ENCODE results near the gene ANXA2R. TPM values are rescaled to one million over a fixed set of nuclear protein-coding genes. Genes with fewer than 3 reads are reported as not detected.

ANXA2R gene
- total and polyA plus RNA-seq, 4 donors = 0.49 to 2.0 (median 0.71) TPM

- TF ChIP-seq CTCF (IDR thresholded peaks at IDR 0.05; ENCODE audit: low read depth, low read length, missing input control) (no peak), NR2F2 (IDR thresholded peaks at IDR 0.05) (no peak), JUND (IDR thresholded peaks at IDR 0.05) (no peak), YY1 (IDR thresholded peaks at IDR 0.05) (no peak), GABPA (IDR thresholded peaks at IDR 0.05 in 1 of 2, conservative IDR thresholded peaks at IDR 0.05 in 1 of 2) (no peak), RXRA (IDR thresholded peaks at IDR 0.05) (no peak), EGR1 (IDR thresholded peaks at IDR 0.05; ENCODE audit: low read depth in 2 of 2) (no peak), MAX (IDR thresholded peaks at IDR 0.05) (no peak), SP1 (IDR thresholded peaks at IDR 0.05) (no peak), ATF3 (IDR thresholded peaks at IDR 0.05) (no peak)
These were observed 3.7 kb downstream of the ANXA2R start (continued) for GRCh38 chr5:43036409-43036808.

- Histone ChIP-seq H3K27ac (ENCODE audit: low read depth in 1 of 2, low read length in 2 of 2) (no peak overlapping the region), H3K4me1 (ENCODE audit: control insufficient read depth in 4 of 4, insufficient read depth in 4 of 4, low read length in 3 of 4) (peaks cover 0 to 15% (median 9%) of the 10 kb centered on the region in 4 donors), H3K9me3 (ENCODE audit: control insufficient read depth in 4 of 4, low read length in 3 of 4) (peaks cover 0 to 11% (median 4%) of the 10 kb centered on the region in 4 donors), H3K4me3 (ENCODE audit: low read depth in 1 of 3, low read length in 3 of 3) (no peak overlapping the region), H3K36me3 (ENCODE audit: control insufficient read depth in 4 of 4, insufficient read depth in 3 of 4, low read depth in 1 of 4, low read length in 3 of 4) (no peaks in the 10 kb centered on the region), H3K27me3 (ENCODE audit: control insufficient read depth in 4 of 4, insufficient read depth in 4 of 4, low read length in 3 of 4) (peaks cover 0 to 24% (median 8%) of the 10 kb centered on the region in 4 donors), H3K9ac (ENCODE audit: low read depth in 1 of 2, low read length in 2 of 2) (no peak overlapping the region)
- TF ChIP-seq HNF4A (conservative IDR thresholded peaks at IDR 0.05) (no peak), JUND (IDR thresholded peaks at IDR 0.05) (no peak), NR2F2 (IDR thresholded peaks at IDR 0.05) (no peak), SP1 (IDR thresholded peaks at IDR 0.05) (no peak), MAX (IDR thresholded peaks at IDR 0.05) (no peak), HNF4G (IDR thresholded peaks at IDR 0.05) (no peak), GABPA (IDR thresholded peaks at IDR 0.05 in 1 of 2, conservative IDR thresholded peaks at IDR 0.05 in 1 of 2) (no peak), FOXA2 (IDR thresholded peaks at IDR 0.05) (no peak), CTCF (IDR thresholded peaks at IDR 0.05; ENCODE audit: low read depth, low read length, missing input control) (no peak), ATF3 (IDR thresholded peaks at IDR 0.05) (no peak), REST (IDR thresholded peaks at IDR 0.05) (no peak), TAF1 (conservative IDR thresholded peaks at IDR 0.05) (no peak), YY1 (IDR thresholded peaks at IDR 0.05) (no peak), ZBTB33 (IDR thresholded peaks at IDR 0.05) (no peak), RAD21 (IDR thresholded peaks at IDR 0.05) (no peak)
- no peak for DNase-seq (ENCODE audit: low spot score)
- WGBS = 39% methylated on average over 5 of the region's 5 CpGs
These were observed 5.5 kb downstream of the ANXA2R start for GRCh38 chr5:43034591-43034968.

Measured in liver (tissue), 9 donors.